Amniotic epithelial cell (primary cell): Measurements from ENCODE around the gene SPSB3.

ENCODE experiments used
- DNase-seq: peaks from one replicate; pipeline ENCODE4 v3.0.0-alpha.2; 2010; ENCODE audit warnings: low read depth

Gene SPSB3

DNA sequence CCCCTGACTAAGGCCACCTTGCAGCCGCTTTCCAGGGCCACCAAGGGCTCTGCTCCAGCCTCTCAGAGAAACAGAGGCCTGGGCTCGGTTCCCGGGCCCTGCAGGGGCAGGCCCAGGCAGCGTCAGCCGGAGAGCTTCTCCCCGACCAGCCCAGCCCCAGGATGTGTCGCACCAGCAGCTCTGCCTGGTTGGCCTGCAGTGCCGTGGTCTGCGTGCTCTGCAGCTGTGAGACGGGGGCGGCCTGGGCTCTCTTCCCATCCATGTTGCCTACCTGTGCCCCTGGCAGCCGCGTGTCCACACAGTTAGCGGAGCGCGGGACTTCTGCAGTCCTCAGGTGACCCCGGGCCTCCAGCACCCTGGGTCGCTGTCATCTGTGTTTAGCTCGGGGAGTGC, 6.3 kb upstream of the SPSB3 start:
- DNase-seq: no peak

DNA sequence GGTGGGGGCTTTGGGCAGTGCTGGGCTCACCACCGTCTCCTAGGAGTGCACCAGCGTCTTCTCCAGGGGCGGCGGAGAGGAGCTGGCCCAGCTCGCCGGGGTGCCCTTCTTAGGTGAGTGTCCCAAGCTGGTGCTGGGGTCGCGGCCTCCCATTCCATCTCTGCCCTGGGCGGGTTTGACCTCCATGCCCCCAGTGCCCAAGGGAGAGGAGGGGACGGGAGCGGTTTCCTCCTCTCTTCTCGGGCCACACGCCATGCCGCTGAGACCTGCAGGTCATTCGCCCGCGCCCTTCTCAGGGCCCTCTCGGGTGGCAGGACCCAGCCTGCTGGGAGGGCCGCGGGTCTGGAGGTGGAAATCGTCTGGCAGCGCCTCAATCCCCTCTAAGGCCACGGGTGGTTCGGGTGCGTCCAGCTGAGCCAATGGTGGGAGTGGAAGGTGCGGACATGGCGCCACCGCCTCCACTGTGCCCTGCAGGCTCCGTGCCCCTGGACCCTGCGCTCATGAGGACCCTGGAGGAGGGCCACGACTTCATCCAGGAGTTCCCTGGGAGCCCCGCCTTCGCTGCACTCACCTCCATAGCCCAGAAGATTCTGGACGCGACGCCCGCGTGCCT, 5.8 kb upstream of the SPSB3 start:
- DNase-seq: no peak

- DNase-seq: no peak
These were observed 5.1 kb upstream of the SPSB3 start for GRCh38 chr16:1787322-1788094.

- no peak for DNase-seq
These were observed 4.6 kb upstream of the SPSB3 start for GRCh38 chr16:1787056-1787321.

DNA sequence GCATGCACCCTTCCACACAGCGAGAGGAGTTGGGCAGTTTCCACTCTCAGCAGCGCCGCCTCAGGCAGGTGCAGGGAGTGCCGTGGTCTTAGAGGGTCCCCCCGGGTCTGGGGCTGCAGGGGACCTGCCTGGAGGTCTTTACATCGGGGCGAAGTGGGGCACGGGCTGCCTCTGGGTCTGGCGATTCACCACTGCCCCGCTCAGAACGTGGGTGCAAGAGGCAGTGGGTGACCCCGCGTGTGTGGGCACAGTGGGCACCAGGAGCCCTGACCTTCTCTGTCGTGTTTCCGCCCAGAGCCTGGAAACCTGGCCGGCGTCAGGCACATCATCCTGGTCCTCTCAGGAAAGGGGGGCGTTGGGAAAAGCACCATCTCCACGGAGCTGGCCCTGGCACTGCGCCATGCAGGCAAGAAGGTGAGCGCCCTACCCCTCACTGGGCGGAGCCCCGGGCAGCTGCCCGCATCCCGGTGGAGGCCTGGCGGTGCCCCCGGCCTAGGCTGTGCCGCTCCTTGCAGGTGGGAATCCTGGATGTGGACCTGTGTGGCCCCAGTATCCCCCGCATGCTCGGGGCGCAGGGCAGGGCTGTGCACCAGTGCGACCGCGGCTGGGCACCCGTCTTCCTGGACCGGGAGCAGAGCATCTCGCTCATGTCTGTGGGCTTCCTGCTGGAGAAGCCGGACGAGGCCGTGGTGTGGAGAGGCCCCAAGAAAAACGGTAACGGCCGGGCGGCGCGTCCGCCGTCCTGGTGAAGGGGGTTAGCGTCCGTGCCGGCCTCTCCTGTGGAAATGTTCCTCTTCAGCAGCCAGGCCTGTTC, 4.1 kb upstream of the SPSB3 start:
- no peak for DNase-seq

GRCh38 chr16:1785846-1786170, 3.4 kb upstream of the SPSB3 start:
- DNase-seq: no peak

GRCh38 chr16:1784977-1785845, 2.8 kb upstream of the SPSB3 start:
- DNase-seq: no peak

- DNase-seq: no peak
These were observed 488 bp downstream of the SPSB3 start for GRCh38 chr16:1781758-1782407.

DNA sequence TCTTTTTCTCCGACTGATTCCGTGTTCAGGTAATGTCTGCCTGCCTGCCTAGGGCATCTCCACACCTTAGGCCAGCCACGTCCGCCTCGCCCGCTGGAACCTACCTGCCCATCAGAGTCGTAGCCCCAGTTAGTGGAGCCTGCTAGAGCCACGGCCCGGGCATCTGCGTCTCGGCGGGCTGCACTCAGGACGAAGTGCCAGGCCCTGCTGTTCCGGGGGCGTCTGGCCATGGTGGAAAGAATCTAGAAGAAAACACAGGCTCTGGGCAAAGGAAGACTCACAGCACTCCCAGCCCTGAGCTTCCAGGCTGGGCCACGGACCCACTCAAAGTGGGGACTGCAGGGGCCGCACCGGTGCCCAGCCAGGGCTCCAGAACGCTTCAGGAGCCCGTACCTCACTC, 1.1 kb downstream of the SPSB3 start:
- DNase-seq: no peak

- DNase-seq: no peak
These were observed 1.7 kb downstream of the SPSB3 start for GRCh38 chr16:1780677-1781072.

- DNase-seq: no peak
These were observed 2.4 kb downstream of the SPSB3 start for GRCh38 chr16:1779741-1780676.

DNA sequence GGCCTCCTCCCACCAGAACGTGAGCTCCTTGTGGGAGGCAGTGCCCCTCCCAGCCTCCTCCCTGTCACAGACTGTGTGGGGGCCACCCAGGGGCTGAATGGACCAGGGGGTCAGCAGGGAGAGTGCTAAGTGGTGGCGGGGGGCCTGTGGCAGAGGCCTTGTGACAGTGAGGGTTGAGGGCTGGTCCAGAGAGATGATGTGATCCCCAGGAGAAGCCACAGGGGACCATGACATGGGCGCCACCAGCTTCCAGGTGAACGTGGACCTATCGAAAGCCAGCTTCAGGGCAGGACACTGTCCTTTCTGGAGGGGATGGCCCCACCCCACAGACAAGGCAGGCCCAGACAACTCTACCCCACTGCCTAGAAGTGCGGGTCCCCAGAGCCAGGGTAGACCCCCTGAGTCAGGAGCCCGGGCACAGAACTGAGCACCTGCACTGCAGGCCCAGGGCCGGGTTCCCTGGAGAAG, 3.1 kb downstream of the SPSB3 start:
- no peak for DNase-seq

- no peak for DNase-seq
These were observed 3.9 kb downstream of the SPSB3 start for GRCh38 chr16:1778200-1779179.

DNA sequence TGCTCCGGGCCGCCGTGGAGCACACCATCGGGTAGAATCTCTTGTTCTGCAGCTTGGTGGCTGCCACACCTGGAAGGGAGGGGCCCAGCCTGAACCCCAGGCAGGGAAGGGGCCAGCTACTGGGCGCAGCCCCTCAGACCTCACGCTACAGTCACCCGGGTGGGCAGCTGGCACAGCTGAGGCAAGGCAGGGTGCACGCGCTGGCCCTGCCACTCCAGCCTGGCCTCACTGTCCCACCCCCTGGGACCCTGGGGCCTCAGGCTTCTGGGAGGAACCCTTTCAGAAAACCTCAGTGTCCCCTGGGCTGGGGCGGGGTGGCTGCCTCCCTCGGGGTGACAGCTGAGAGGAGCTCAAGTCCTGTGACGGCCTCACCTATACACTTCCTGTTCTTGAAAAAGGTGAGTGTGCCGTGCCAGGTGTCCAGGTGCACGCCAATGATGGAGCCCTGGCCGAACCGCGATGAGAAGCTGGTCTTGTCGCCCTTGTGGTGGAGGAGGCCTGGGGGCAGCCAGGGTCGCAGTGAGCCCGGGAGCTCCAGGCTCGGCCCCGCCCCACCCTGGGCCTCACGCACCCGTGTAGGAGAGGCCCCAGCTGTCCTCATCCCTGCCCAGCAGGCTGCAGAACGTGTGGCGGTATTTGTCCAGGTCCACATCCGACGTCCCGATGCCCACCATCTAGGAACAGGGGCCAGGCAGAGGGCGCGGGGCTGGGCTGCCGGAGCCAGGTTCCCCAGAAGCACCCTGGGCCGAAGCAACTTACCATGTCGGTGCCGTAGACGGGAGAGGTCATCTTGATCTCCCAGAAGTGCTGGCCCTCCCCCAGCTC, 4.8 kb downstream of the SPSB3 start:
- DNase-seq: no peak

- DNase-seq: no peak
These were observed 5.4 kb downstream of the SPSB3 start for GRCh38 chr16:1776991-1777374.

DNA sequence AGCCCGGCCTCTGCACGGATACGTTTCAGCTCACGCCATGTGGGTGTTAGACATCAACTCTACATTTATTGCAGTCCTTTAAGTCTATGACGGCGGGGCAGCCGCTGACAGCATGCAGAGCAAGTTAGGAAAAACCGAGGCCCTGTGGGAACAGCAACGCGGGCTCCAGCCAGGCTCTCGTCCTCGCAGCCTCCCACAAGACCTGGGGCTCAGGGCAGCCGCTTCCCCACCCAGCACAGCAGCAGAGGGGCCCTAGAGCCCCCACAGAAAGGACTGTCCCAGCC, 5.8 kb downstream of the SPSB3 start:
- no peak for DNase-seq

DNA sequence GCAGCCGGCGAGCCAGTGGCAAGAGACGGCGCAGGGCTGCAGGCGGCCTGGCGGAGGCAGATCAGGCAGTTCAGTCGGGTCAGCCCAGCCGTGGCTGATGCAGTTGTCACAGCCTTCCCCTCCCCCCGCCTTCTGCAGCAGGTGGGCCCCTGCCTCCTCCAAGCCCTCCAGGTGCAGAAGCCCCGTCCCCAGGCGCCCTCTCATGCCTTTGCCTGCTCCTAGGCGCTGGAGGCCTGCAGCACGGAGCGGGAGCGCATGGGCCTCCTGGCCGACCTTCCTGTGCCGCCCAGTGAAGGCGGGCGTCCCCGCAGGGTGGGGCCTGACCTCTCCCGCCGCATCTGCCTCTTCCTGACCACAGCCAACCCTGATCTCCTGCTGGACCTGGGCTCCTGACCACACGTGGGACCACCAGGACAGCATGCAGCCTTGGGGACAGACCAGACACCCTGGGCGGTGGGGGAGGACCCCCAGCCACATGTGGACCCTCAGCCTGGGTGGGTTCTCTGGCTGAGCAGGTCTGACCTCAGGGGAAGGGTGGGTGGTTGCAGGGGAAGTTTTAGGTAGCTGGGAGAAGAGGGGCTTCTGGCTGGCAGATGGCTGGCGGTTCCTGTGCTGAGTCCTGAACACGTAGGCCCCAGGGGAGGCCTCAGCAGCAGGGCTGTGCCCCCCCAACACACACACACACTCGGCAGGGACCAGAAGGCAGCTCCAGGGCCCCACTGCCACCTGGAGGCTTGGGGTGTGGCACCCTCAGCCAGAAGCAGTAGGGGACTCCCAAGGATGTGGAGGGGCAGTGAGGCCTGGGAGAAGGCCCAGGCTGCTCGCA, 6.3 kb downstream of the SPSB3 start:
- no peak for DNase-seq
